CD4-positive, alpha-beta memory T cell (primary cell): Measurements from ENCODE around the gene DHX35. TPM values are rescaled to one million over a fixed set of nuclear protein-coding genes. Genes with fewer than 3 reads are reported as not detected.
A peak's percentile ranks its signal among the peaks of the same experiment; 100 is the strongest.

Source experiments
- CTCF ChIA-PET: fragments of 350-600 bp; sonication (Branson Sonifier 250); formaldehyde crosslinking; loops from one replicate; lab custom pipeline; 2021; ENCODE audit warnings: inconsistent platforms; ENCODE audit not compliant: partially characterized antibody; lab: Charles Lee
- POLR2A ChIA-PET: fragments of 350-600 bp; sonication (Branson Sonifier 250); formaldehyde crosslinking; loops from one replicate; lab custom pipeline; 2021; ENCODE audit not compliant: partially characterized antibody; lab: Charles Lee
- DNase-seq, 5 donors: peaks; one replicate each; pipeline versions ENCODE4 v3.0.0 to v3.0.0-alpha.2; 2020 to 2022; ENCODE audit warnings: mixed read lengths in 1 of 5
- H3K27ac ChIP-seq: one replicate; pipeline ENCODE4 v1.7.0; 2013; ENCODE audit warnings: low read depth, low read length
- H3K27me3 ChIP-seq: 2 replicates; pipeline ENCODE4 v1.7.0; 2013; ENCODE audit warnings: mild to moderate bottlenecking, low read length, moderate library complexity; ENCODE audit not compliant: insufficient read depth
- H3K36me3 ChIP-seq: 2 replicates; pipeline ENCODE4 v1.7.0; 2013; ENCODE audit warnings: mild to moderate bottlenecking, low read length, moderate library complexity; ENCODE audit not compliant: insufficient read depth
- H3K4me1 ChIP-seq: 2 replicates; pipeline ENCODE4 v1.7.0; 2013; ENCODE audit warnings: mild to moderate bottlenecking, low read length, moderate library complexity; ENCODE audit not compliant: insufficient read depth
- H3K4me3 ChIP-seq, 2 donors: one replicate each; pipeline ENCODE4 v1.7.0; 2013; ENCODE audit warnings: low read length in 2 of 2, mild to moderate bottlenecking in 1 of 2
- H3K9me3 ChIP-seq, 2 donors: one replicate each; pipeline ENCODE4 v1.7.0; 2013; ENCODE audit warnings: low read length in 2 of 2, control low read depth in 1 of 2; ENCODE audit not compliant: control insufficient read depth in 1 of 2
- H3K27ac Mint-ChIP-seq, 7 donors: one replicate each; pipeline ENCODE4 v1.8.0; 2020 to 2021; ENCODE audit warnings: mixed read lengths in 7 of 7, mild to moderate bottlenecking in 6 of 7, inconsistent platforms in 3 of 7, moderate library complexity in 3 of 7
- H3K27me3 Mint-ChIP-seq, 2 donors: one replicate each; pipeline ENCODE4 v1.8.0; 2020 to 2021; ENCODE audit warnings: mixed read lengths in 2 of 2
- H3K36me3 Mint-ChIP-seq, 2 donors: one replicate each; pipeline ENCODE4 v1.8.0; 2020 to 2021; ENCODE audit warnings: mixed read lengths in 2 of 2, inconsistent platforms in 1 of 2, mild to moderate bottlenecking in 1 of 2
- H3K4me1 Mint-ChIP-seq, 4 donors: one replicate each; pipeline ENCODE4 v1.8.0; 2020 to 2021; ENCODE audit warnings: mixed read lengths in 4 of 4, mild to moderate bottlenecking in 1 of 4
- H3K4me3 Mint-ChIP-seq, 8 donors: one replicate each; pipeline ENCODE4 v1.8.0; 2020 to 2021; ENCODE audit warnings: mixed read lengths in 8 of 8, mild to moderate bottlenecking in 7 of 8, moderate library complexity in 6 of 8, inconsistent platforms in 3 of 8
- H3K9me3 Mint-ChIP-seq, 8 donors: one replicate each; pipeline ENCODE4 v1.8.0; 2020 to 2021; ENCODE audit warnings: mixed read lengths in 8 of 8, mild to moderate bottlenecking in 5 of 8, inconsistent platforms in 3 of 8, moderate library complexity in 1 of 8
- intact Hi-C: fragments of 100-400 bp; cut with micrococcal nuclease; formaldehyde crosslinking; loops from one replicate; pipeline ENCODE4 v1.15.1; 2023
- polyA plus RNA-seq, 2 donors: library from polyadenylated mRNA; unstranded; fragments of 300-500 nt; fragmentation: Illumina TruSeq; gene quantifications; one replicate each; pipeline ENCODE4 v1.2.3, GENCODE V29; 2021
- total RNA-seq, 2 experiments: library from RNA; stranded (reverse); gene quantifications; one replicate each; pipeline ENCODE4 v1.2.3, GENCODE V29; 2021

The DHX35 gene
- total and polyA plus RNA-seq, 4 experiments from 2014 or later, result 2.7 to 11.8 (median 10.0) TPM

DNA sequence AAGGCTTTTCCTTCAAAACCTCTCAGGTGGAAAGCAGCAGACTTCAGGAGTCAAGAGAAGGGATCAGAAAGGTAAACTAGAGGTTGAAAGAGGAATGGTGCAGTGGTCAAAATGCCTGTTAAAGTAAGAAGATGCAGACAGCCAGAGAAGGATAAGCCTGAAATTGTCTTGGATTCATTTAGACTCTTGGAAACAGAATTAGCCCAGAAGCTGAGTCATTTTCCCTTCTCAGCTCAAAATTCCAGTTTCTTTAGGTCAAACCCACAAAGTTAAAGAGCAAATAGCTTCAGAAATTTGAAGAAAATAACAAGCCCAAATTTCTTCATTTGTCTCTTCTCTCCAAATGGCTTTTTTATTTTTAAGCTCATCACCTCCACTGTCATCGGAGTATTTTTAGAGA lies 73.9 kb downstream of the DHX35 start:
- H3K9me3 Mint-ChIP-seq, result no peaks in the 10 kb centered on the region
- peak overlapping the region in 1 of 7 donors; percentile 71 for H3K27ac Mint-ChIP-seq
- no peaks in the 10 kb centered on the region for H3K4me1 Mint-ChIP-seq
- intact Hi-C loops, result no loop called here
- H3K4me3 Mint-ChIP-seq, result no peak overlapping the region
- H3K36me3 Mint-ChIP-seq, result peaks cover 41 to 68% of the 10 kb centered on the region in 2 donors
- POLR2A ChIA-PET, result no interaction called here
- no peaks in the 10 kb centered on the region for H3K27me3 Mint-ChIP-seq
- no peaks in the 10 kb centered on the region for H3K9me3 ChIP-seq
- H3K4me3 ChIP-seq, result no peak overlapping the region
- H3K27ac ChIP-seq, result no peak overlapping the region
- no peaks in the 10 kb centered on the region for H3K4me1 ChIP-seq
- peaks cover 9% of the 10 kb centered on the region for H3K36me3 ChIP-seq
- CTCF ChIA-PET, result interaction anchor here (1.3 to 8.1 kb wide), 2 partner anchors 10 to 13 kb away, joined by 6 to 60 read pairs; no protein-coding TSS in a partner anchor
- H3K27me3 ChIP-seq, result no peaks in the 10 kb centered on the region
- DNase-seq, result no peak

DNA sequence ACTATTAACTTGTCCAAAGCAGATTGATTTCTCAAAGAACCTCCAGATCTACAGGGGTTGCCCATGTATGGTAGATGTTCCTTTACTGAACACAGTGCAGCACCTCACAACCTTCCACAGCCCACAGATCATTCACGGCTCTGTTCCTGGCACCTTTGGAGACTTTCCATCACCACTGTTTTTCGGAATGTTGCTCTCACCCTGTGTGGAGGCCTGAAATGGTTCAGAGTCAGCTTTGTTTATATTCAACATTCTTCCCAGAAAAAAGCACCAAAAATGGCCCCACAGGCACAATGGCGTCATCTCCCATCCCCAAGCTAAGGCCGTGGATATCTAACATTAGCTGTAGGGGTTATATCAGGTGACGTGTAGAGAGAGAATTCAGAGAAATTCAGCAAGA lies 74.7 kb downstream of the DHX35 start:
- H3K4me1 Mint-ChIP-seq, result no peaks in the 10 kb centered on the region
- peaks cover 9% of the 10 kb centered on the region for H3K36me3 ChIP-seq
- no peak overlapping the region for H3K27ac ChIP-seq
- no peaks in the 10 kb centered on the region for H3K9me3 Mint-ChIP-seq
- H3K27me3 Mint-ChIP-seq, result no peaks in the 10 kb centered on the region
- H3K4me3 Mint-ChIP-seq, result no peak overlapping the region
- CTCF ChIA-PET, result interaction anchor here (1.3 to 8.1 kb wide), 2 partner anchors 9 to 12 kb away, joined by 6 to 60 read pairs; no protein-coding TSS in a partner anchor
- H3K36me3 Mint-ChIP-seq, result peaks cover 41 to 69% of the 10 kb centered on the region in 2 donors
- H3K9me3 ChIP-seq, result no peaks in the 10 kb centered on the region
- H3K4me3 ChIP-seq, result no peak overlapping the region
- H3K27me3 ChIP-seq, result no peaks in the 10 kb centered on the region
- no peak for DNase-seq
- intact Hi-C loops, result no loop called here
- H3K4me1 ChIP-seq, result no peaks in the 10 kb centered on the region
- POLR2A ChIA-PET, result no interaction called here
- peak overlapping the region in 1 of 7 donors; percentile 10 for H3K27ac Mint-ChIP-seq

DNA sequence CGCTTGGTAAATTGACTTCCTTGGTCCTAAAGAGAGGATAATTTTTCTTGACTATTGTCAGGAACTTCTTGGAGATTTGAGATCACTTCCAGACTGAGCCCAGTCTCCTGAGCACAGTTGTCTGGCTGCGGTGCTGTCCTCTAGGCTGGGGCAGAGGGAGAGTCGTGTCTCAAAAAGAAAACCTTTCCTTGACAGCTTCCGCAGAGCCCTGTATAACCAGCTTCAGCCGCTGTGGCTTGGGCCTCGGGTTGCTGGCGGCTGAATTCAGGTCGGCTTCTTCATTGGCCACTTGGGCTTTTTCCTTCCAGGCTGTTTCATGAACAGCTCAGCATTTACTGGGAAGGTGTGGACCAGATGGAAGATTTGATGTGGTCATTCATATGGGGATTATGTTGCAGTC lies 75.9 kb downstream of the DHX35 start:
- Mint-ChIP-seq H3K4me1 (no peaks in the 10 kb centered on the region), H3K36me3 (peaks cover 40 to 72% of the 10 kb centered on the region in 2 donors), H3K27ac (peak overlapping the region in 1 of 7 donors; percentile 72), H3K27me3 (no peaks in the 10 kb centered on the region), H3K9me3 (no peaks in the 10 kb centered on the region), H3K4me3 (no peak overlapping the region)
- ChIA-PET CTCF (interaction anchor here (8.1 kb wide), 1 partner anchor 11 kb away, joined by 60 read pairs; no protein-coding TSS in a partner anchor), POLR2A (no interaction called here)
- Histone ChIP-seq H3K27ac (no peak overlapping the region), H3K27me3 (no peaks in the 10 kb centered on the region), H3K36me3 (peaks cover 9% of the 10 kb centered on the region), H3K4me1 (no peaks in the 10 kb centered on the region), H3K9me3 (no peaks in the 10 kb centered on the region), H3K4me3 (no peak overlapping the region)
- intact Hi-C loops, result no loop called here
- DNase-seq, result no peak

DNA sequence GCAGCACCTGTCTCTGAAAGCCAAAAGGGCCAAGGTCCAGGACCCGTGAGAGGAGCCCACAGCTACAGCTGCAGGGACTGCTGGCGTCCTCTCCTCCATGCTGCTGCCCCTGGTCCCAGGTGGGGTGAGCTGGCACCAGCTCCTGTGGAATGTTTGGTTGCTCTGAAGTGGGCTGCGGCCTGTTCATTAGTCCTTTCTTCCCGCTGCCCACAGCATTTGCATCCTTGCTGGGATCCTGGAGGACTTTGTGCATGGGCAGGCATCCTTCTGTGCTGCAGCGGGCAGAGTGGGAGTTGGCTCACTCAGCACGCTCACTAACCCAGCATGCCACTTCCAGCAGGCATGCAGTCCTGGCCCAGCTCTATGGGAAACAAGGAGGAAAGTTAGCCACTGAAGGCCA lies 76.4 kb downstream of the DHX35 start:
- DNase-seq, result no peak
- Mint-ChIP-seq H3K27me3 (no peaks in the 10 kb centered on the region), H3K27ac (no peak overlapping the region), H3K4me1 (no peaks in the 10 kb centered on the region), H3K9me3 (no peaks in the 10 kb centered on the region), H3K4me3 (no peak overlapping the region), H3K36me3 (peaks cover 44 to 73% of the 10 kb centered on the region in 2 donors)
- ChIA-PET POLR2A (no interaction called here), CTCF (interaction anchor here (8.1 kb wide), 1 partner anchor 11 kb away, joined by 60 read pairs; no protein-coding TSS in a partner anchor)
- Histone ChIP-seq H3K4me1 (no peaks in the 10 kb centered on the region), H3K9me3 (no peaks in the 10 kb centered on the region), H3K27ac (no peak overlapping the region), H3K27me3 (no peaks in the 10 kb centered on the region), H3K36me3 (peaks cover 9% of the 10 kb centered on the region), H3K4me3 (no peak overlapping the region)
- intact Hi-C loops, result no loop called here

DNA sequence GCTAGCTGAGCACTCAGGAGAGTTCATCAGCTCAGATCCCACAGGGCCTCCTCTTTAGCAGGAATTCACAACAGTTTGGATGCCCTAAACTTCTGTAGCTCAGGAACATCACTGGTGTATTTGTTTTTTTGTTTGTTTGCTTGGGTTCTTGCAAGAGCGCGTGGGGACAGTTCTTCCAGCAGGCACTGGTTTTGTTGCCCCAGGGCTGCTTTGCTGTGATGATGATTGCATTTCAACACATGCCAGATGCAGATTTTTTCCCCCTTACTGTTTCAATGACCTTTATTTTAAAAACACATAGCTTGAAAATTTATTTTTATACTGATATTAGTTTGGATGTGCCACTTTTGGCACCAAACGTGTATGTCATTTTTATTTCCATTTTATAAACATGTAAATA lies 77.1 kb downstream of the DHX35 start:
- Mint-ChIP-seq H3K4me1 (no peaks in the 10 kb centered on the region), H3K27me3 (no peaks in the 10 kb centered on the region), H3K9me3 (no peaks in the 10 kb centered on the region), H3K36me3 (peaks cover 47 to 66% of the 10 kb centered on the region in 2 donors), H3K4me3 (no peak overlapping the region), H3K27ac (peak overlapping the region in 1 of 7 donors; percentile 46)
- no peaks in the 10 kb centered on the region for H3K9me3 ChIP-seq
- peaks cover 9% of the 10 kb centered on the region for H3K36me3 ChIP-seq
- POLR2A ChIA-PET, result no interaction called here
- H3K27ac ChIP-seq, result no peak overlapping the region
- no peaks in the 10 kb centered on the region for H3K4me1 ChIP-seq
- CTCF ChIA-PET, result interaction anchor here (0.5 to 8.1 kb wide), 3 partner anchors 10 to 380 kb away, joined by 3 to 60 read pairs (median 3); no protein-coding TSS in a partner anchor
- intact Hi-C loops, result no loop called here
- H3K4me3 ChIP-seq, result no peak overlapping the region
- no peaks in the 10 kb centered on the region for H3K27me3 ChIP-seq
- DNase-seq, result no peak

DNA sequence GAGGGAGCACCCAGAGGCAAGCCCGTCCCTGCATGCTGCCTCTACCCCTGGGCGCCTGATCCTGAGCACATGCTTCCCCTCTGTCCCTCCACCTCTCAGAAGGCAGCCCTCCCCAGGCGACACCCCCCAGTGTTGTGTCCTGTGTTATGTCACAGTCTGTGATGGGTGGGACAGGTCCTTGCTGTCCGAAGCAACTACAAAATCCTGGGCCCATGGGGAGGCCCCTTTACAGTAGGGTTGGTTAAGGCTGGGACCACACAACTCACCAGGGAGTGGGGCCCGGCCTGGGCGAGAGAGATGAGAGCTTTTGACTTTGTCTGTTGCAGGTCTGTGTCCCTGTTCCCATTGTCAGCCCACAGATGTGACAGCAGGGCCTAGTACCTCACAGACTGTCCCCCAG lies 78.0 kb downstream of the DHX35 start:
- H3K4me1 Mint-ChIP-seq, result no peaks in the 10 kb centered on the region
- no peak for DNase-seq
- ChIA-PET CTCF (interaction anchor here (1.5 to 8.1 kb wide), 2 partner anchors 9 to 50 kb away, joined by 3 to 60 read pairs; no protein-coding TSS in a partner anchor), POLR2A (no interaction called here)
- H3K27me3 Mint-ChIP-seq, result no peaks in the 10 kb centered on the region
- H3K4me3 ChIP-seq, result no peak overlapping the region
- H3K36me3 ChIP-seq, result peaks cover 9% of the 10 kb centered on the region
- H3K27ac Mint-ChIP-seq, result no peak overlapping the region
- H3K9me3 ChIP-seq, result no peaks in the 10 kb centered on the region
- no peak overlapping the region for H3K4me3 Mint-ChIP-seq
- peaks cover 47 to 66% of the 10 kb centered on the region in 2 donors for H3K36me3 Mint-ChIP-seq
- no peaks in the 10 kb centered on the region for H3K4me1 ChIP-seq
- H3K27me3 ChIP-seq, result no peaks in the 10 kb centered on the region
- H3K9me3 Mint-ChIP-seq, result no peaks in the 10 kb centered on the region
- intact Hi-C loops, result no loop called here
- H3K27ac ChIP-seq, result no peak overlapping the region

DNA sequence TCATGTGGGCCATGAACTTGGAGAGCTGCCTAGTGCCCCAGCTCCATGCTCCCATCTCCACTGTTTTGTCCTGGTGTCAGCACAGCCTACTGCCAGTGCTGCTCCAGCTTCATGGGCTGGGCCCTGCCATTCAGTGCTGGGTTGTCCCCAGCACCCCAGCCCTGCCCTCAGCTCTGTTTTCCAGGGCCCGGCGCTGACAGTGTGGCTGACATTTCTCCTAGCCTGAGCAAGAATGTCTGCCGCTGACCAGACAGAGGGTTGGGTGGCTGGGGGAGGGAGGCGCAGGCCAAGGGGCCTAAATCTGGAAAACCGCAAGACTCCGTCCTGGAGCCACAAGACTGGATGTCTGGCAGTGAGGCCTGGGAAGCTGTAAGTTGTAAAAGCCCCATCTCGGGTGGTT lies 78.9 kb downstream of the DHX35 start:
- no peak overlapping the region for H3K4me3 Mint-ChIP-seq
- H3K4me1 Mint-ChIP-seq, result no peaks in the 10 kb centered on the region
- DNase-seq, result no peak
- H3K27me3 Mint-ChIP-seq, result no peaks in the 10 kb centered on the region
- intact Hi-C loops, result no loop called here
- no peak overlapping the region for H3K27ac Mint-ChIP-seq
- H3K27ac ChIP-seq, result no peak overlapping the region
- no peaks in the 10 kb centered on the region for H3K4me1 ChIP-seq
- no peaks in the 10 kb centered on the region for H3K9me3 Mint-ChIP-seq
- peaks cover 9% of the 10 kb centered on the region for H3K36me3 ChIP-seq
- no peak overlapping the region for H3K4me3 ChIP-seq
- POLR2A ChIA-PET, result interaction anchor here (0.6 kb wide), 1 partner anchor 10 kb away, joined by 3 read pairs; no protein-coding TSS in a partner anchor
- CTCF ChIA-PET, result interaction anchor here (0.6 to 8.1 kb wide), 3 partner anchors 8 to 41 kb away, joined by 3 to 60 read pairs (median 3); no protein-coding TSS in a partner anchor
- H3K9me3 ChIP-seq, result no peaks in the 10 kb centered on the region
- H3K27me3 ChIP-seq, result no peaks in the 10 kb centered on the region
- peaks cover 42 to 60% of the 10 kb centered on the region in 2 donors for H3K36me3 Mint-ChIP-seq
